8988T (cell line): ENCODE measurements around the gene LIMCH1.
"Not testable (repeated sequence)": the region's sequence is repeated elsewhere in the genome, so short reads cannot be mapped to it uniquely, and the experiment has no call there.

Experiments
- DNase-seq: peaks from one replicate; pipeline ENCODE4 v3.0.0; 2011

Gene LIMCH1, protein sequence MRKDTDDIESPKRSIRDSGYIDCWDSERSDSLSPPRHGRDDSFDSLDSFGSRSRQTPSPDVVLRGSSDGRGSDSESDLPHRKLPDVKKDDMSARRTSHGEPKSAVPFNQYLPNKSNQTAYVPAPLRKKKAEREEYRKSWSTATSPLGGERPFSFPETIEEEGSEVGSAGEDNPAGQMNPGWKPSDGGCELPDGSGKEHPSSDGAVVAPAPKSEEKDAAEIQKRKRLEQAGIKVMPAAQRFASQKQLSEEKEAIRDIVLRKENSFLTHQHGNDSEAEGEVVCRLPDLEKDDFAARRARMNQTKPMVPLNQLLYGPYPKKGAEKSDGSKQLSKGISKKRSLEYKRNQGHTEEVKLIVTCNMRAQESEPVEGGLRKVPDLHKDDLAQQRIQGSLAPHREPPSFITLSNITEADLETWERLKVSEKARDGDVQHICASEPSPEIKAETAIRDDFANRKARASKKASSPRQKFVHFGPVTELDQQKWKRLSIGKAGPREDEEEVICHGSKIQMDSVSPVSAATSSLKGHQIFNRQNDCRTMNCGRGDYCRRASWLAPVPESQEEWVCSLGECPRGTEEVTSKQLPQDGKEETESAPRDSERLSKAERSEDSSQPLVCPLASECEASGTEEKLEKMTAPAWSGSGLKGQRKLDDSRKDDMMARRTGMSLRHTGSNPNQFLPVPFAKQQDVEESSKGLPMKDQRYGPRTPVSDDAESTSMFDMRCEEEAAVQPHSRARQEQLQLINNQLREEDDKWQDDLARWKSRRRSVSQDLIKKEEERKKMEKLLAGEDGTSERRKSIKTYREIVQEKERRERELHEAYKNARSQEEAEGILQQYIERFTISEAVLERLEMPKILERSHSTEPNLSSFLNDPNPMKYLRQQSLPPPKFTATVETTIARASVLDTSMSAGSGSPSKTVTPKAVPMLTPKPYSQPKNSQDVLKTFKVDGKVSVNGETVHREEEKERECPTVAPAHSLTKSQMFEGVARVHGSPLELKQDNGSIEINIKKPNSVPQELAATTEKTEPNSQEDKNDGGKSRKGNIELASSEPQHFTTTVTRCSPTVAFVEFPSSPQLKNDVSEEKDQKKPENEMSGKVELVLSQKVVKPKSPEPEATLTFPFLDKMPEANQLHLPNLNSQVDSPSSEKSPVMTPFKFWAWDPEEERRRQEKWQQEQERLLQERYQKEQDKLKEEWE (N-terminal part only)

DNA sequence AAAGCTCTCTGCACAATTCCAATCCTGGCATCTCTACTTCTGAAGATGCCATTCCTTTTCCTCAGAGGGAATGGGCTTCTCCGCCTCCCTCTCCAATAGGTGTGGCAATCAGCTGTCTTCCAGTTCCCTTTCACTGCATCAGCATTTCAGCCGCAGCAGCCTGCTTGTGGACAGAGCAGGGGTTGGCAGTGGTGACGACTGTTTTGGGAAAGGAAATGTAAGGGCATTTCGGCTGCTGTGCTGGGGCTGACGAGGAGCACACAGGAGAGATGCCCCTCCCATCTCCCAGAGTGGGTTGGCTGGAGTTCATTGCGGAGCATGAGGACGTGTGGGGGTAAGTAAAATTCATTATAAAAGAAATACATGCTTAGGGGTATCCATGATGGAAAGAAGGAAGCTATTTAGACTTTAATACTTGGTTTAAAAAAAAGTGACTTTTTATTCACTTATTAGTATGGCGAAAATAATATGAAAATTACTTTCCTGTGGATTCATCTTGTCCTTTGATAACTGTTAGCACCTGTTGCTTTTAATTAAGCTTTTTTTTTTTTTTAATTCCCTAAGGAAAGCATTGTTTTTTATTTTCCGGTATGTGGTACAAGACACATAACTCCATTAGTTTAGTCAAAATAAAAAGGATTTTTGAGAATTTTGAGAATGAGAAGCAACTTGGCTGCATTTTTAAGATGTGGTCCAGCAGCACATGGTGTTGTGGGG lies at the start of gene LIMCH1:
TSS of gene LIMCH1 (plus strand) at position 141 of the 717 bp plus-strand sequence. CDS start 67,839 bp downstream, outside the sequence.
- DNase-seq, result no peak

GRCh38 chr4:41491081-41491576 lies 46.8 kb upstream of the LIMCH1 start:
- not testable (repeated sequence) for DNase-seq

DNA sequence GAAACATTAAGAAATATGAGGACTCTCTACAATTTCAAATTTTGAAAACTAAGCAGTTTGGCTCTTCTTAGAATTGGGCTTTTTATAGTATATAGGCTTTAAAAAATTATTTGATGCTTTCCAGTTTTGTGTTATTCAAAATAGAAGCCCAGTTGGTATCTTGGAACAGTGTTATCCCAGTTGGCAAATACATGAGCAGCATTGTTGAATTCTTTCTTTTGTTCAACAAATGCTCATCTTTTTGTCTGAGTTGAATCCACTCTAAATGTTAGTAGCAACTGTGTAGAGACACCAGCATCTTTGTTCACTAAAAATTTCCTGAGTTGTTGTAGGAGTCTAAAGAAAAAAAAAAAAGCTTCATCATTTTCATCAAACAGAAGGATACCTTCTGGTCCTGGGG lies 41.0 kb upstream of the LIMCH1 start:
- no peak for DNase-seq

DNA sequence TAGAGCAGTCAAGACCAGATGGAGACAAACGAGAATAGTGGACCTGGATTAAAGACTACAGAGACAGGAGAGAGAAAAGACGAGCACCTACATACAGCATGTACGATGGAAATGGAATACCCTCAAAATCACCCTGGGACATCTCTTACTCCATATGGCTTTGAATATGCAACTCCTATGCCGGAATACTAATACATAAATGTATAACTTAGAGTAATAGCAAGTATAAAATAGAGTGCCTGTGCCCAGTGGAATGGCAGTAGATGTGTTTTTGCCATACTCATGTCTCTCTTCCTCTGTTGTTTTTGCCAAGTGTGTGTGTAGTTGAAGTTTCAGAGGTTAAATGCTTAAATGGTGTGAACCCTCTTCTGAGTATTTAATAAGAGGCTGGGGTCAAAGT lies 39.8 kb upstream of the LIMCH1 start:
- DNase-seq, result no peak

DNA sequence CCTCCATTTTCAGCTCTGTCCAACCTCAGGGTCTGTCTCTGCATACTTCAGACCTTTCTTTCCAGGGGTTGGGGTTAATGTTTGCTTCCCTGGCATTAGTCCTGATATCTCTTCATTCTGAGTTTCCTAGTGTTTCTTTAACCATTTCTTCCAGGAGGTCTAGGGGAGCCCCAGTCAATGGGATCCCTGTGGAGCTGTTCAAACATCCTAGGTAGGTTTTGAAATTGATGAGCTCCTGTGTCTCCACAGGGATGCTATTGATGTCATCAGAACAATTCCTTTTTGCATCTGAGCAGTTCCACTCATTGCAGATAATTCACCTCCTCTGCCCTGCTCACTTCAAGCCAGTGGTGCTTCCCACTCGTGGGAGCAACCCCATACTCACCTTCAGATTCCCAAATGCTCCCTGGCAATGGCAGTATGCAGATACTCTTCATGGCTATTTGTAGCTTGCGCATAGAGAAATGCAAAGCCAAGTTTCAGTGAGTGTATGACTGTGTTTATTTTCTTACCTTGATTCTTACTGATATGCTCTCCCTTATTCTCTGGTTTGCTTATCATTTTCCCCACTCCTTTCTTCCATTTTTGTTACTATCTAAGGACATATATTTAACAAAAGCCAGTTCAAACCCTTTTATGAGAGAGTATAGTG lies 33.7 kb upstream of the LIMCH1 start:
- DNase-seq, result no peak

- DNase-seq, result no peak
Measured at GRCh38 chr4:41505161-41505661, 32.7 kb upstream of the LIMCH1 start.

DNA sequence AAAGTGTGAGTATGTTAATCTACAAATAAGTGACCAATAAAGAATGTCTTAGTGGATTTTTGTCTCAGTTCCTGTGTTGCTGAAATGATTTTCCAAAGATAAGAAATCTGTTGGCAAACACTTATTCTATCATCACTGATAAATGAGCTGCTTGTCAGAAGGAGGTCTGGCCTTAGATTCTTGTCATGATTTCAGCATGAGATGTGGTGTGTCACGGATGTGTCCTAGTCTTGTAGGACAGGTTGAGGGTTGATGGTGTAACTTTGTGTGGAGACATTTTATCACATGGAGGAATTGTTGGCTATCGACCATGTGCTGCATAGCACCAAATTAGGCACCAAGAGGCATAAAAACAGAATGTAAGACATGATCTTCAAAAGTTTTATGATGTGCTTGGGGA lies 31.8 kb upstream of the LIMCH1 start:
- no peak for DNase-seq

GRCh38 chr4:41507291-41507947 lies 30.5 kb upstream of the LIMCH1 start:
- no peak for DNase-seq

GRCh38 chr4:41509451-41509866 lies 28.5 kb upstream of the LIMCH1 start:
- DNase-seq, result no peak

DNA sequence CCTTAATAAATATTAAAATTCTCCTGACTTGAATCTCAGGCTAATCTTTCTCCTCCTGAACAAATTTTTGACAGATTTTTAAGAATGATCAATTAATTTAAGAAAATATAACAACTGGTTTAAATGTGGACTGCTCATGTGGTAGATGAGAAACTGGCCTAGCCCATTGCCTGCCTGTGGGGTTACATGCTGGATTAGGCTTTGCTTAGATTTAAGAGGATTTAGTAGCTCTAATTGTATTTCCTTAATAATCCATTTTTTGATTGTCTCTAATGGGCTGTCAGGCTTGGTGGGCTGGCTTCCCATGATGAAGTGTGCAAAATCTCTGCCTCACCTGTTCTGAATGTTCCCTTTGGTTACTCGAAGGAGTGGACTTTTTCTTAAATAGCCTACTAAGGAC lies 27.8 kb upstream of the LIMCH1 start:
- no peak for DNase-seq

DNA sequence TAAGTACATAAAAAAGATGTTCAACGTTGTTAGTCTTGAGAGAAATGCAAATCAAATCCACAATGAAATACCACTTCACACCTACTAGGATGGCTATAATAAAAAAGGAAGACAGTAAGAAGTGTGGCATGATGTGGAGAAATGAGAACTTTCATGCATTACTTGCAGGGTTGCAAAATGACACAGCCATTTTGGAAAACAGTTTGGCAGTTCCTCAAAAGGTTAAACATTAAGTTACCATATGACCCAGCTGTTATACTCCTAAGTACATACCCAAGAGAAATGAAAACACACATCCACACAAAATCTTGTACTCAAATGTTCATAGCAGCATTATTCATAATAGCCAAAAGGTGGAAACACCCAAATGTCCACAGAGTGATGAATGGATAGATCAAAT lies 25.8 kb upstream of the LIMCH1 start:
- no peak for DNase-seq

DNA sequence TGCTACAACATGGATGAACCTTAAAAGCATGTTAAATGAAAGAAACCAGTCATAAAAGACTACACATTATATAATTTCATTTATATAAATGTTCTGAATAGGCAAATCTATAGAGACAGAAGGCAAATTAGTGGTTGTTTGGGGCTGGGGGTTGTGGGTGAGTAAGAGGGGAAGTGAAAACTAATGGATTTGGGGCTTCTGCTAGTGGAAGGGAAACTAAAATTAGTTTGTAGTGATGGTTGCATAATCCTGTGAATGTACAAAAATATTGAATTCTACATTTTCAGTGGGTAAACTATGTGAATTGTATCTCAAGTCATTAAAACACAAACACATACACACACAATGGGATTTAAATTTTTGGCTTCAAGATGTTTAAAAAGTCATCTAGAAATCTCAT lies 25.4 kb upstream of the LIMCH1 start:
- no peak for DNase-seq

DNA sequence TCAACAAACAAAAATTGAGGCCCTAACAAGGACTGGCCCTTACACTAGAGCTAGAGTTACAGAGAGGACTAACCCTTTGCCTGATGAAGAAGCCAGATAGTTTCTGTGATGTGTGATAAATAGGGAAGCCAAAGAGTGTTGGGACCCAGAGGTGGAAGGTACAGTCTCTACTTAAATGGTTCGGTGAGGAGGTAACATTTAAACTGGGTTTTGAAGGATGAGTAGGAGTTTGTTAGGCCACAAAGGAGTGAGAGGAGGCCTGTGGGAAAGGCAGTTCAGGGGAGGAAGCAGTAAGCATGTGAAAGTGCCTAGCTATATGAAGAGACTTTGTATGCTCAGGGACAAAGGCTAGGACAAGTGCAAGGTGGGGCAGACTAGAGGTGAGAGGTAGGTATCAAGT lies 23.8 kb upstream of the LIMCH1 start:
- DNase-seq, result no peak

- DNase-seq, result no peak
Measured at GRCh38 chr4:41514766-41515481, 23.0 kb upstream of the LIMCH1 start.

DNA sequence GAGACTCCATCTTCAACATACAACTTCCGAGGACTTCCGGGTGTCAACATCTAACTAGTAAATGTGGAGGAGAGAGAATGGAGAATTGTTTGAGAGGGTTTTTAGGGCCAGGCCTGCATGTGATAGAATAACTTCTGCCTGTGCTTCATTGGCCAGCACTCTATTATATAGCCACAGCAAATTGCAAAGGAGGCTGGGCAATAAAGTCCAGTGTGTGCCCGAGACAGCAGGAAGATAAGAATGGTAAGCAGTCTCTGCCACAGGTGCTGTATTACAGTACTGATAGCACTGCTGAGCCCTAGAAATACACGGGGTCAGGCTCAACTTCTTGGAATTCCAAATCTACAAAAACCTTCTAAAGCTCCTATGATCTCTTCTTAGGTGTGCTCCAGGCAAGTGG lies 20.8 kb upstream of the LIMCH1 start:
- no peak for DNase-seq

DNA sequence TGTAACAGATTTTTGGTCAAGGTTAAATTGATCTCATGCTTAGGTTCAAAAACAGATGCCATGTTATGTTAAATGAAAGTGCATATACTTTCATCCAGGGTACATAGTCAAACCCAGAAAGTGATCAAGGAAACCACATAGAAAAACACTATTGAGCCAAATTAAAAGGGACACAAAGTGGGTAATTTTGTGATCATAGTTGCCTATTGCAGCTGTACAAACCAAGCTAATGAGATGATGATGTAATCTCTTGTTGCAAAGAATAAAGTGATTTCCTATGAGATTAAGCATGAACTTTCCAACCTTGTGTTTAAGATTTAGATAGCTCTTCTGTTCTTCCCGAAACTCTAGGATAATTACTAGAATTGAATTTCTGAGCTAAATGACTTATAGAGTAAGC lies 20.2 kb upstream of the LIMCH1 start:
- DNase-seq, result no peak

GRCh38 chr4:41524425-41524824 lies 13.5 kb upstream of the LIMCH1 start:
- DNase-seq, result no peak

DNA sequence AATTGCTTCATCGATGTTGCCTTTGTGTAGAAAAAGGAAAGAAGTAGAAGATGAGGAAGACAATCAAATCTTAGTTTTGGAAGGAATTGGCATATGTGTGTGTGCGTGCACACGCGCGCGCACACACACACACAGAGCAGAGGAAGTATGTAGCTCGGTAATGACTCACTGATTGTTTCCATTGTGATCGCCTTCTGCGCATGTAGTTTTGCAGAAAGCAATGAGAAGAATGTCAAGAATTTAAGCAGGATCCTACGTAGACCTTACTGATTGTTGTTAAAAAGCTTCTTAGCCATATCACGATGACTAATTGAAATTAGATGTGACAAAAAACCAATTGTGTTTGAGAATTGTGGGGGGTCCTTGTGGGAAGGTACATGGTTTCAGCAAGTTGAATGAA lies 12.8 kb upstream of the LIMCH1 start:
- DNase-seq, result no peak

DNA sequence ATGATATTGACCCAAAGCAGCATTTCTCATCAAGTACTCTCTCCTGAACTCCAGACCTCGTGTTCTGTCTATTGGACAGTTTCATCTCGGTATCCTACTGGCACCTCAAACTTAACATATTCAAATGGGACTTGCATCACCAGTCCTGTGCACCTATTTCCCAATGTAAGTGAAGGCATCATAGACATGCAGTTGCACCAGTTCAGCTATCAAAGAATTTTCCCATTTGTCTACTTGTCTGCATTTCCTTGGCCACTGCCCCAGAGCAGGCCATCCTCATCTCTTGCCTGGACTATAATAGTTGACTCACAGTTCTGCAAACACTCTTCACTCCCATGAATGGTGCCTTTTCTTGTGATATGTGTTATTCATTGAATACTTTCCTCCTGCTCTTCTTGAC lies 11.3 kb upstream of the LIMCH1 start:
- no peak for DNase-seq

GRCh38 chr4:41528512-41529205 lies 9.3 kb upstream of the LIMCH1 start:
- no peak for DNase-seq
